NCI-H526 treated with DMSO at 0.1 percent for 48 hours (cell line): ENCODE results near the gene CPEB3.
"Not testable (repeated sequence)": the region's sequence is repeated elsewhere in the genome, so short reads cannot be mapped to it uniquely, and the experiment has no call there.

Source experiments
- DNase-seq: peaks from one replicate; lab custom pipeline; 2025; lab: John Stamatoyannopoulos, UW

CPEB3 gene

GRCh38 chr10:92038949-92039348 lies 251.9 kb downstream of the CPEB3 start:
- no peak for DNase-seq

GRCh38 chr10:92033070-92033469 lies 257.8 kb downstream of the CPEB3 start:
- not testable (repeated sequence) for DNase-seq

- no peak for DNase-seq
Measured at GRCh38 chr10:92031580-92031979, 259.3 kb downstream of the CPEB3 start.

- DNase-seq: no peak
Measured at GRCh38 chr10:92027141-92027540, 263.7 kb downstream of the CPEB3 start.

GRCh38 chr10:92025340-92025739 lies 265.5 kb downstream of the CPEB3 start:
- DNase-seq: not testable (repeated sequence)

- DNase-seq: no peak
Measured at GRCh38 chr10:92024700-92025099, 266.2 kb downstream of the CPEB3 start.

GRCh38 chr10:92014620-92015019 lies 276.3 kb downstream of the CPEB3 start:
- DNase-seq: no peak

DNA sequence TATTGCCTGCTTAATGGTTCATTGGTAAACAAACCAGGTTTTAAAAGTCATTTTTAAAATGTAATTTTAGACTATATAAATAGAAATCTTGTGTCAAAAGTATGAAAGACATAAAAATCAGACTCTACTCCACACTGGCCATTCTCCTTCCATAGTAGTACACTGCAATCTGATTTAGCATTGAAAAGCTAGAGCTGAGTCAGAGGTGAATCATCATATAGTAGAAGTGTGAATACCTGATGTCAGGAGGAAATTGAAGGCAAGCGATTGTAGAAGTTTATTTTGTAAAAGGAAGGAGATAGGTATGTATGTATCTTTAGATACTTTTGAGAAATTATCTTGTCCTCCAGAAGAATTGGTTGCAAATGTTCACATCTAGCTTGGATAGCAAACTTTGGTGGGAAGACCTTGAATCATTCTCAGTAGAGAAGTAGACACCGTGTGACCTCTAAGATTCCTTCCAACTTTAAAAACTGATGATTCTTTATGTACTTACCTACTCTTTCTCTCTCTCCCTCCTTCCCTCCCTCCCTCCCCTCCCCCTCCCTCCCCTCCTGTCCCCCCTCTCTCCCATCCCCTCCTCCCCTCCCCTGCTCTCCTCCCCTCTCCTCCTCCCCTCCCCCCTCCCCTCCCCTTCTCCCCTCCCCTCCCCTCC lies 279.2 kb downstream of the CPEB3 start:
- no peak for DNase-seq

DNA sequence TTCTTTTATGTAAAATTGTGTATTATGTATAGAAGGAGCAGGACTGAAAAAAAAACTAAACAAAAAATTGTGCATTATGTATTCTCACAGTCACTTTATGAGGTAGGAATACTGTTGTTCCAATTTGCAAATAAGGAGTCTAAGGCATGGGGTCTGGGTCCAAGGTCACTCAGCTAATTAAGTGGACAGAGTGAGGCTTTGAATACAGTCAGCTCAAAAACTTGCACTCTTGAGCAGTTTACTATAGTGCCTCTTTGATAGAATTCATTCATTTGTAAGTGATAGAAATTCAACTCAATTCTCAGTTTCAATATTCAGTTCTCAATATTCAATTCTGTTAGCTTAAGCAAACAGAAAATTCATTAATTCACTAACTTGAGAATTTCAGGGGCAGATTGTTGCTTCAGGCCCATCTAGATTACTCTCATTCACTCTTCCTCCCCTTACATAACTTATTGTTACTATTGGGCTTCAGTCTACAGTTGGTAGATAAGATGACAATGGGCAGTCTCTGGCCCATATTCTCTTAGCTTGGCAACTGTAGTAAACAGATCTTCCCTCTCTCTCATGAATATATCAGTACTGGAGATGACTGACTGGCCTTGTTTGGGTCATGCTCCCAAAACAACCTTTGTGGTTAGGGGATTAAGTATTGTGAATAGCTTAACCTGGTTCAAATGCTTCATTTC lies 280.7 kb downstream of the CPEB3 start:
- DNase-seq: no peak

DNA sequence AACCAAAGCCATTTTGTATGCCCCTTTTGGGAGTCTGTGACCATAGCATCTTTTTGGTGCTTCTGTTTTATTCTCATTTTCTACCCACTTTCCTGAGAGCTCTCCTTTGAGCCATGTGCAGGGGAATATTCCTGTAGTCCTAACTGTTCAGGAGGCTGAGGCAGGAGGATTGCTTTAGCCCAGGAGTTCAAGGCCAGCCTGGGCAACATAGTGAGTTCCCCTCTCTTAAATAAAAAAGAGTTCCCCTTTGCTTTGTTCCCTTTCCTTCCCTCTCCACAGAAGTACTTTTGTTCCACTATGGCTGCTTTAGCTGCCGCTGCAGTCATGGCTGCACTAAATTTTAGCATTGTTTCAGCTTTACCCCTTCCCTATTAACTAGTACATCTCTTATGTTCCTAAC lies 281.4 kb downstream of the CPEB3 start:
- no peak for DNase-seq

GRCh38 chr10:92005978-92006377 lies 284.9 kb downstream of the CPEB3 start:
- no peak for DNase-seq

DNA sequence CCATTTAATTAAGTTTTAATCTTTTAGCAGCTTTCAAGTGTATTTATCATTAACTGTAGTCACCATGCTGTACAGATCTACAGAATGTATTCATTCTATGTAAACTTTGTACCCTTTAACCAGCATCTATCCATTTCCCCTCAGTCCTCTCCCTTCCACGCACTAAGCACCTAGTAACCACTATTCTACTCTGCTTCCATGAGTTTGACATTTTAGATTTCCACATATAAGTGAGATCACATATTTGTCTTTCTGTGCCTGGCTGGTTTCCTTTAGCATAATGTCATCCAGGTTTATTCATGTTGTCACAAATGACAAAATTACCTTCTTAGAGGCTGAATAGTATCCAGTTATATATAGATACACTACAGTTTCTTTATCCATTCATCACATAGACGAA lies 287.6 kb downstream of the CPEB3 start:
- DNase-seq: no peak

- no peak for DNase-seq
Measured at GRCh38 chr10:92001995-92002394, 288.9 kb downstream of the CPEB3 start.

- DNase-seq: no peak
Measured at GRCh38 chr10:92001581-92001980, 289.3 kb downstream of the CPEB3 start.
